Ishikawa (cell line): ENCODE measurements around the gene PIM3.

Source experiments
- EP300 ChIP-seq: IDR thresholded peaks from 2 replicates; pipeline ENCODE4 v1.6.1; 2012; ENCODE audit warnings: borderline replicate concordance
- FOXM1 ChIP-seq: IDR thresholded peaks from 2 replicates; pipeline ENCODE4 v1.6.1; 2012; ENCODE audit warnings: low read depth, borderline replicate concordance
- RAD21 ChIP-seq: IDR thresholded peaks from 2 replicates; pipeline ENCODE4 v1.6.1; 2012; ENCODE audit warnings: low read depth
- REST ChIP-seq: IDR thresholded peaks from 2 replicates; pipeline ENCODE4 v1.6.1; 2012; ENCODE audit warnings: low read depth, mild to moderate bottlenecking
- TAF1 ChIP-seq: IDR thresholded peaks from 2 replicates; pipeline ENCODE4 v1.6.1; 2012; ENCODE audit warnings: low read depth, mild to moderate bottlenecking
- TCF12 ChIP-seq: IDR thresholded peaks from 2 replicates; pipeline ENCODE4 v1.6.1; 2012; ENCODE audit warnings: low read depth
- YY1 ChIP-seq: IDR thresholded peaks from 2 replicates; pipeline ENCODE4 v1.6.1; 2012; ENCODE audit warnings: low read depth
- TF ChIP-seq, protein P1 (sequence below): IDR thresholded peaks from 2 replicates; pipeline ENCODE4 v1.6.1; 2012

DNA sequence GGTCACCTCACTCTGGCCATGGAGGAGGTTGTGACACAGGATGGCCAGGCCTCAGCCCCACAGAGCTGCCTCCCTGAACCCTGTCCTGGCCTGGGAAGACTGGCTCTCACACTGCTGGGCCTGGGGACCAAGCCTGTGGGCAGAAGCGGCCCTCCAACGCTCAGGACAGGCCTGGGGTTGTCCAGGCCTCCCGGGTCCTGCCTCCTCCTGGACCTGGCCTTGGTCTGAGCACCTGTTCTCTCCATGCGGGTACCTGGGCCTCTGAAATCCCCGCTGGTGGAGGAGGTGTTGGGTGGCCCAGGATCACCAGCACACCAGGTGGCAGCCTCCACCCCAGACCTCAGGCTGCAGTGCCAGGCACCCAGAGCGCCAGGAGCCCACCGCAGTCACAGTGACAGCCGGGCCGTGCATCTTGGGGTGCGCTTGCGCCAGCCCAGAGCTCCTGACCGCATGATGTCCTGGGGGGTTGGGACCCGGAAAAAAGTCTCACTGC, 16.1 kb upstream of the PIM3 start:
- TF ChIP-seq RAD21 (no peak), REST (no peak), YY1 (no peak), EP300 (no peak), TAF1 (no peak), TCF12 (no peak), FOXM1 (no peak)
- TF ChIP-seq, protein P1, sequence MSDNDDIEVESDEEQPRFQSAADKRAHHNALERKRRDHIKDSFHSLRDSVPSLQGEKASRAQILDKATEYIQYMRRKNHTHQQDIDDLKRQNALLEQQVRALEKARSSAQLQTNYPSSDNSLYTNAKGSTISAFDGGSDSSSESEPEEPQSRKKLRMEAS, result no peak
